GM12892 (cell line): ENCODE results near the gene PLS1.

ENCODE experiments used
- POLR2A ChIP-seq: IDR thresholded peaks from 2 replicates; pipeline ENCODE4 v1.6.1; 2011; ENCODE audit warnings: low read depth, low read length, control low read depth
- POLR2AphosphoS5 ChIP-seq: IDR thresholded peaks from 2 replicates; pipeline ENCODE4 v1.6.1; 2011; ENCODE audit warnings: low read depth, low read length, control low read depth
- TAF1 ChIP-seq: IDR thresholded peaks from 2 replicates; pipeline ENCODE4 v1.6.1; 2011; ENCODE audit warnings: low read depth, mild to moderate bottlenecking, control low read depth, low read length, borderline replicate concordance

GRCh38 chr3:142609136-142609535 is 12.9 kb downstream of the PLS1 start:
- TF ChIP-seq POLR2A (no peak), POLR2AphosphoS5 (no peak), TAF1 (no peak)
